ENCODE results near the gene CHI3L1.

The CHI3L1 gene

GRCh38 chr1:203223012-203223775 lies 36.7 kb upstream of the CHI3L1 start:
- DNase-seq (ENCODE audit: low read depth): no peak
- in situ Hi-C loops (cut with HindIII; ENCODE audit: low sequenced_read_pairs): loop anchor here (5.0 kb wide), 1 partner anchor 101 kb away; no protein-coding TSS in a partner anchor
- H3K4me3 ChIP-seq (ENCODE audit: low read depth, low read length): no peak overlapping the region
- no peak for TF ChIP-seq CTCF (IDR thresholded peaks at IDR 0.05; ENCODE audit: low read depth, low read length, missing control alignments)

- H3K4me3 ChIP-seq (ENCODE audit: low read depth, low read length): no peak overlapping the region
- in situ Hi-C loops (cut with HindIII; ENCODE audit: low sequenced_read_pairs): loop anchor here (5.0 kb wide), 1 partner anchor 98 kb away; no protein-coding TSS in a partner anchor
- TF ChIP-seq CTCF (IDR thresholded peaks at IDR 0.05; ENCODE audit: low read depth, low read length, missing control alignments): no peak
- DNase-seq (ENCODE audit: low read depth): no peak
Observed at GRCh38 chr1:203219934-203220333, 33.4 kb upstream of the CHI3L1 start.

- DNase-seq (ENCODE audit: low read depth): no peak
- no peak overlapping the region for H3K4me3 ChIP-seq (ENCODE audit: low read depth, low read length)
- in situ Hi-C loops (cut with HindIII; ENCODE audit: low sequenced_read_pairs): no loop called here
- no peak for TF ChIP-seq CTCF (IDR thresholded peaks at IDR 0.05; ENCODE audit: low read depth, low read length, missing control alignments)
Observed at GRCh38 chr1:203219171-203219570, 32.7 kb upstream of the CHI3L1 start.

GRCh38 chr1:203217668-203218067 lies 31.2 kb upstream of the CHI3L1 start:
- TF ChIP-seq CTCF (IDR thresholded peaks at IDR 0.05; ENCODE audit: low read depth, low read length, missing control alignments): no peak
- no peak overlapping the region for H3K4me3 ChIP-seq (ENCODE audit: low read depth, low read length)
- in situ Hi-C loops (cut with HindIII; ENCODE audit: low sequenced_read_pairs): no loop called here

GRCh38 chr1:203217139-203217655 lies 30.7 kb upstream of the CHI3L1 start:
- in situ Hi-C loops (cut with HindIII; ENCODE audit: low sequenced_read_pairs): no loop called here
- DNase-seq (ENCODE audit: low read depth): no peak
- TF ChIP-seq CTCF (IDR thresholded peaks at IDR 0.05; ENCODE audit: low read depth, low read length, missing control alignments): no peak
- H3K4me3 ChIP-seq (ENCODE audit: low read depth, low read length): no peak overlapping the region

More at GRCh38 chr1:203217668-203218067, 31.2 kb upstream of the CHI3L1 start:
- no peak for DNase-seq (ENCODE audit: low read depth)

GRCh38 chr1:203216274-203217138 lies 30.0 kb upstream of the CHI3L1 start:
- peak; percentile 46 for DNase-seq (ENCODE audit: low read depth)
- in situ Hi-C loops (cut with HindIII; ENCODE audit: low sequenced_read_pairs): no loop called here

More at GRCh38 chr1:203216274-203217138, 30.0 kb upstream of the CHI3L1 start:
- peak; percentile 62 for TF ChIP-seq CTCF (IDR thresholded peaks at IDR 0.05; ENCODE audit: low read depth, low read length, missing control alignments)
- no peak overlapping the region for H3K4me3 ChIP-seq (ENCODE audit: low read depth, low read length)
